ENCODE data around the gene ZNF549.
"Not testable (repeated sequence)": the region's sequence is repeated elsewhere in the genome, so short reads cannot be mapped to it uniquely, and the experiment has no call there.

The ZNF549 gene

GRCh38 chr19:57527136-57527881 lies at the start of gene ZNF549:
ZNF549 (plus strand) TSS chr19:57527356; CDS start chr19:57527574, 218 bp downstream.
- H3K27ac Mint-ChIP-seq = peak within 1 kb of the TSS; percentile 77
- peak; percentile 87 for DNase-seq
- H3K9me3 Mint-ChIP-seq = peaks cover 61% of the 10 kb centered on the region
- H3K36me3 Mint-ChIP-seq (ENCODE audit: low read depth) = peaks cover 52% of the 10 kb centered on the region
- peak; percentile 100 for ATAC-seq
- H3K27me3 Mint-ChIP-seq = no peaks in the 10 kb centered on the region
- H3K4me3 Mint-ChIP-seq = peak within 1 kb of the TSS; percentile 89
- peaks cover 21% of the 10 kb centered on the region for H3K4me1 Mint-ChIP-seq

GRCh38 chr19:57487477-57488298 lies 39.5 kb upstream of the ZNF549 start, which contains the start of gene ZNF419:
ZNF419 (plus strand) TSS chr19:57487750; CDS start chr19:57487951, 201 bp downstream.
- Mint-ChIP-seq H3K36me3 (ENCODE audit: low read depth) (peaks cover 42% of the 10 kb centered on the region), H3K9me3 (peaks cover 37% of the 10 kb centered on the region), H3K4me3 (peak within 1 kb of the TSS; percentile 73), H3K4me1 (peaks cover 12% of the 10 kb centered on the region), H3K27ac (peak within 1 kb of the TSS; percentile 54)
- ATAC-seq = peak; percentile 96
- DNase-seq = peak; percentile 93
- H3K27me3 Mint-ChIP-seq = not testable (repeated sequence)

GRCh38 chr19:57488299-57488644 lies 38.9 kb upstream of the ZNF549 start:
- H3K4me3 Mint-ChIP-seq = peak overlapping the region; percentile 73

GRCh38 chr19:57499332-57499679 lies 27.9 kb upstream of the ZNF549 start:
- peaks cover 19% of the 10 kb centered on the region for H3K4me1 Mint-ChIP-seq
- H3K27ac Mint-ChIP-seq = peak overlapping the region; percentile 88
- H3K36me3 Mint-ChIP-seq (ENCODE audit: low read depth) = peaks cover 65% of the 10 kb centered on the region
- peaks cover 66% of the 10 kb centered on the region for H3K9me3 Mint-ChIP-seq
- H3K27me3 Mint-ChIP-seq, ATAC-seq, DNase-seq: not testable (repeated sequence)
- H3K4me3 Mint-ChIP-seq = peak overlapping the region; percentile 87

More at GRCh38 chr19:57488299-57488644, 38.9 kb upstream of the ZNF549 start:
- not testable (repeated sequence) for ATAC-seq, DNase-seq, H3K27me3 Mint-ChIP-seq, H3K27ac Mint-ChIP-seq
- peaks cover 12% of the 10 kb centered on the region for H3K4me1 Mint-ChIP-seq
- peaks cover 48% of the 10 kb centered on the region for H3K36me3 Mint-ChIP-seq (ENCODE audit: low read depth)
- H3K9me3 Mint-ChIP-seq = peaks cover 43% of the 10 kb centered on the region

- Mint-ChIP-seq H3K4me1 (peaks cover 19% of the 10 kb centered on the region), H3K4me3 (peak within 1 kb of the TSS; percentile 87), H3K27ac (peak within 1 kb of the TSS; percentile 88), H3K36me3 (ENCODE audit: low read depth) (peaks cover 65% of the 10 kb centered on the region), H3K9me3 (peaks cover 62% of the 10 kb centered on the region)
- DNase-seq (peak; percentile 96), ATAC-seq (peak; percentile 100)
- H3K27me3 Mint-ChIP-seq = not testable (repeated sequence)
Measured at GRCh38 chr19:57499680-57500395, 27.3 kb upstream of the ZNF549 start, which contains the start of gene ZNF773. ZNF773 (plus strand) TSS chr19:57499938; CDS start chr19:57500081, 143 bp downstream.

- not testable (repeated sequence) for DNase-seq, H3K27me3 Mint-ChIP-seq, ATAC-seq
- Mint-ChIP-seq H3K4me3 (peak overlapping the region; percentile 87), H3K27ac (peak overlapping the region; percentile 86), H3K4me1 (peaks cover 19% of the 10 kb centered on the region), H3K9me3 (peaks cover 56% of the 10 kb centered on the region), H3K36me3 (ENCODE audit: low read depth) (peaks cover 67% of the 10 kb centered on the region)
Measured at GRCh38 chr19:57500400-57500799, 26.8 kb upstream of the ZNF549 start.

GRCh38 chr19:57506163-57506562 lies 21.0 kb upstream of the ZNF549 start:
- H3K4me3 Mint-ChIP-seq = no peak overlapping the region
- peaks cover 3% of the 10 kb centered on the region for H3K4me1 Mint-ChIP-seq
- no peak for DNase-seq
- peaks cover 62% of the 10 kb centered on the region for H3K9me3 Mint-ChIP-seq
- H3K27ac Mint-ChIP-seq = no peak overlapping the region
- no peaks in the 10 kb centered on the region for H3K27me3 Mint-ChIP-seq
- peaks cover 88% of the 10 kb centered on the region for H3K36me3 Mint-ChIP-seq (ENCODE audit: low read depth)
- ATAC-seq = no peak

- no peaks in the 10 kb centered on the region for H3K27me3 Mint-ChIP-seq
- no peak overlapping the region for H3K27ac Mint-ChIP-seq
- DNase-seq (no peak), ATAC-seq (no peak)
- peaks cover 86% of the 10 kb centered on the region for H3K36me3 Mint-ChIP-seq (ENCODE audit: low read depth)
- no peak overlapping the region for H3K4me3 Mint-ChIP-seq
- H3K9me3 Mint-ChIP-seq = peaks cover 61% of the 10 kb centered on the region
- no peaks in the 10 kb centered on the region for H3K4me1 Mint-ChIP-seq
Measured at GRCh38 chr19:57511484-57511883, 15.7 kb upstream of the ZNF549 start.

GRCh38 chr19:57512845-57513244 lies 14.3 kb upstream of the ZNF549 start:
- Mint-ChIP-seq H3K4me3 (no peak overlapping the region), H3K9me3 (peaks cover 55% of the 10 kb centered on the region)

GRCh38 chr19:57515255-57515654 lies 11.9 kb upstream of the ZNF549 start:
- Mint-ChIP-seq H3K4me3 (no peak overlapping the region), H3K27ac (no peak overlapping the region), H3K4me1 (no peaks in the 10 kb centered on the region), H3K9me3 (peaks cover 41% of the 10 kb centered on the region), H3K36me3 (ENCODE audit: low read depth) (peaks cover 74% of the 10 kb centered on the region), H3K27me3 (no peaks in the 10 kb centered on the region)
- DNase-seq = no peak
- ATAC-seq = no peak

More at GRCh38 chr19:57512845-57513244, 14.3 kb upstream of the ZNF549 start:
- Mint-ChIP-seq H3K27ac (no peak overlapping the region), H3K36me3 (ENCODE audit: low read depth) (peaks cover 87% of the 10 kb centered on the region), H3K27me3 (no peaks in the 10 kb centered on the region), H3K4me1 (no peaks in the 10 kb centered on the region)
- DNase-seq = peak; percentile 7
- no peak for ATAC-seq

- not testable (repeated sequence) for H3K4me1 Mint-ChIP-seq, H3K27me3 Mint-ChIP-seq, ATAC-seq, H3K27ac Mint-ChIP-seq, DNase-seq, H3K4me3 Mint-ChIP-seq
- Mint-ChIP-seq H3K36me3 (ENCODE audit: low read depth) (peaks cover 65% of the 10 kb centered on the region), H3K9me3 (peaks cover 41% of the 10 kb centered on the region)
Measured at GRCh38 chr19:57518021-57518420, 9.1 kb upstream of the ZNF549 start.

GRCh38 chr19:57537953-57538547 lies 10.9 kb downstream of the ZNF549 start:
- no peak for DNase-seq
- no peak for ATAC-seq
- H3K9me3 Mint-ChIP-seq = peaks cover 89% of the 10 kb centered on the region
- H3K27ac Mint-ChIP-seq = no peak overlapping the region
- H3K4me3 Mint-ChIP-seq = no peak overlapping the region
- peaks cover 100% of the 10 kb centered on the region for H3K36me3 Mint-ChIP-seq (ENCODE audit: low read depth)
- H3K4me1 Mint-ChIP-seq = no peaks in the 10 kb centered on the region
- no peaks in the 10 kb centered on the region for H3K27me3 Mint-ChIP-seq

GRCh38 chr19:57546513-57546912 lies 19.4 kb downstream of the ZNF549 start:
- no peak for ATAC-seq
- Mint-ChIP-seq H3K36me3 (ENCODE audit: low read depth) (peaks cover 100% of the 10 kb centered on the region), H3K27ac (no peak overlapping the region), H3K4me3 (no peak overlapping the region), H3K4me1 (no peaks in the 10 kb centered on the region), H3K27me3 (no peaks in the 10 kb centered on the region), H3K9me3 (peaks cover 72% of the 10 kb centered on the region)
- DNase-seq = no peak

GRCh38 chr19:57552432-57552831 lies 25.3 kb downstream of the ZNF549 start:
- Mint-ChIP-seq H3K36me3 (ENCODE audit: low read depth) (peaks cover 100% of the 10 kb centered on the region), H3K27ac (no peak overlapping the region), H3K27me3 (no peaks in the 10 kb centered on the region), H3K9me3 (peaks cover 77% of the 10 kb centered on the region), H3K4me3 (no peak overlapping the region), H3K4me1 (peaks cover 3% of the 10 kb centered on the region)
- no peak for ATAC-seq
- no peak for DNase-seq

Measured in activated naive CD8-positive, alpha-beta T cell treated with anti-CD3 and anti-CD28 coated beads, Interleukin-2, amount 50 U/mL, for 24 hours (primary cell).